HL-60 (cell line): ENCODE measurements around the gene CDC7.

Experiments
- DNase-seq, 2 experiments: peaks; one replicate each; pipeline ENCODE4 v3.0.0-alpha.2; 2010 to 2020; ENCODE audit warnings: low read depth in 1 of 2, low spot score in 1 of 2
- H3K27ac ChIP-seq: fragments of 250-450 bp; sonication (Bioruptor Pico); replicated peaks from 2 replicates; pipeline ENCODE4 v1.5.1; 2020; ENCODE audit warnings: mild to moderate bottlenecking, moderate library complexity
- H3K27me3 ChIP-seq: fragments of 250-450 bp; sonication (Bioruptor Pico); 2 replicates; pipeline ENCODE4 v1.5.1; 2021; ENCODE audit warnings: mild to moderate bottlenecking, moderate library complexity; ENCODE audit not compliant: insufficient read depth, poor library complexity, severe bottlenecking
- H3K4me3 ChIP-seq: replicated peaks from 2 replicates; pipeline ENCODE4 v1.5.1; 2011; ENCODE audit warnings: mild to moderate bottlenecking, control low read depth, low read length; ENCODE audit not compliant: insufficient read depth
- CTCF ChIP-seq: IDR thresholded peaks from one replicate; pipeline ENCODE4 v1.5.1; 2011; ENCODE audit warnings: low read length, control low read depth, inconsistent platforms; ENCODE audit not compliant: insufficient read depth
- GABPA ChIP-seq: IDR thresholded peaks from 2 replicates; pipeline ENCODE4 v1.6.1; 2012; ENCODE audit warnings: low read depth
- POLR2AphosphoS5 ChIP-seq: IDR thresholded peaks from 2 replicates; pipeline ENCODE4 v1.6.1; 2012; ENCODE audit warnings: low read depth
- REST ChIP-seq: IDR thresholded peaks from 2 replicates; pipeline ENCODE4 v1.6.1; 2012; ENCODE audit warnings: low read depth; ENCODE audit not compliant: insufficient replicate concordance
- SPI1 ChIP-seq: IDR thresholded peaks from 2 replicates; pipeline ENCODE4 v1.6.1; 2012; ENCODE audit warnings: low read depth, mild to moderate bottlenecking, borderline replicate concordance

CDC7 gene

GRCh38 chr1:91523482-91523881 is 22.8 kb downstream of the CDC7 start:
- TF ChIP-seq CTCF (no peak), SPI1 (no peak), REST (no peak), POLR2AphosphoS5 (no peak), GABPA (no peak)
- DNase-seq = no peak
- Histone ChIP-seq H3K27ac (no peak overlapping the region), H3K27me3 (no peaks in the 10 kb centered on the region), H3K4me3 (no peak overlapping the region)

GRCh38 chr1:91526496-91526895 is 25.8 kb downstream of the CDC7 start:
- no peaks in the 10 kb centered on the region for H3K27me3 ChIP-seq
- TF ChIP-seq POLR2AphosphoS5 (no peak), SPI1 (no peak), REST (no peak), GABPA (no peak), CTCF (no peak)
- no peak for DNase-seq
- H3K4me3 ChIP-seq = no peak overlapping the region
- no peak overlapping the region for H3K27ac ChIP-seq

GRCh38 chr1:91527266-91527765 is 26.7 kb downstream of the CDC7 start:
- DNase-seq = no peak
- no peak overlapping the region for H3K27ac ChIP-seq
- no peaks in the 10 kb centered on the region for H3K27me3 ChIP-seq
- TF ChIP-seq GABPA (no peak), CTCF (no peak), POLR2AphosphoS5 (no peak), SPI1 (no peak), REST (no peak)
- H3K4me3 ChIP-seq = no peak overlapping the region
